Esophagus squamous epithelium (tissue), 5 donors: Measurements from ENCODE around the gene TAF1L. TPM values are rescaled to one million over a fixed set of nuclear protein-coding genes. Genes with fewer than 3 reads are reported as not detected.

Experiments used
- DNase-seq: peaks from one replicate; lab custom pipeline; 2025; lab: John Stamatoyannopoulos, UW
- H3K27ac ChIP-seq, 4 donors: fragments of 200-600 bp; sonication (generic); one replicate each; pipeline ENCODE4 v1.5.1; 2016 to 2019; ENCODE audit warnings: mild to moderate bottlenecking in 1 of 4
- H3K27me3 ChIP-seq, 4 donors: fragments of 200-600 bp; sonication (generic); 1 replicate in 3 of 4; 2 replicates in 1 of 4; pipeline versions ENCODE4 v1.5.1 to v1.6.0; 2017 to 2021; ENCODE audit warnings: antibody characterized with exemption in 1 of 4
- H3K36me3 ChIP-seq, 3 donors: fragments of 200-600 bp; sonication (generic); one replicate each; pipeline ENCODE4 v1.5.1; 2016 to 2019
- H3K4me1 ChIP-seq, 3 donors: fragments of 200-600 bp; sonication (generic); one replicate each; pipeline ENCODE4 v1.5.1; 2017 to 2019
- H3K4me3 ChIP-seq, 4 donors: fragments of 200-600 bp; sonication (generic); 1 replicate in 3 of 4; 2 replicates in 1 of 4; pipeline ENCODE4 v1.5.1; 2016 to 2019; ENCODE audit warnings: mild to moderate bottlenecking in 2 of 4, moderate library complexity in 1 of 4
- H3K9me3 ChIP-seq, 3 donors: fragments of 200-600 bp; sonication (generic); one replicate each; pipeline ENCODE4 v1.5.1; 2016 to 2019
- POLR2A ChIP-seq, 4 donors: fragments of 450-650 bp; IDR thresholded peaks; one replicate each; pipeline ENCODE4 v1.6.1; 2017; ENCODE audit warnings: antibody characterized with exemption in 4 of 4, mild to moderate bottlenecking in 4 of 4, moderate library complexity in 3 of 4
- WGBS, 2 donors: methylation state at CpG; one replicate each; pipeline ENCODE4 v1.1.5; 2018; 5-methylcytosine and 5-hydroxymethylcytosine counted together
- intact Hi-C: fragments of 100-400 bp; cut with DNase I; formaldehyde crosslinking; loops from one replicate; pipeline ENCODE4 v1.15.0; 2022
- total RNA-seq, 4 donors: library from RNA; depleted of rRNA; stranded (reverse); fragments of >200 nt; gene quantifications; one replicate each; pipeline ENCODE4 v1.1.0, GENCODE V29; 2016
- TF ChIP-seq, protein P1 (sequence below), 6 experiments: fragments of 450-650 bp in 4 of 6; fragments of 200-600 bp in 2 of 6; sonication (generic) in 2 of 6; IDR thresholded peaks; one replicate each; pipeline ENCODE4 v1.5.1; 2016 to 2019; ENCODE audit warnings: antibody characterized with exemption in 6 of 6, mild to moderate bottlenecking in 4 of 6, moderate library complexity in 4 of 6
- donor health status: DM: yes; HTN: yes; CAD: no.

TAF1L gene
- total RNA-seq, 4 donors from 2014 or later, result not detected

DNA sequence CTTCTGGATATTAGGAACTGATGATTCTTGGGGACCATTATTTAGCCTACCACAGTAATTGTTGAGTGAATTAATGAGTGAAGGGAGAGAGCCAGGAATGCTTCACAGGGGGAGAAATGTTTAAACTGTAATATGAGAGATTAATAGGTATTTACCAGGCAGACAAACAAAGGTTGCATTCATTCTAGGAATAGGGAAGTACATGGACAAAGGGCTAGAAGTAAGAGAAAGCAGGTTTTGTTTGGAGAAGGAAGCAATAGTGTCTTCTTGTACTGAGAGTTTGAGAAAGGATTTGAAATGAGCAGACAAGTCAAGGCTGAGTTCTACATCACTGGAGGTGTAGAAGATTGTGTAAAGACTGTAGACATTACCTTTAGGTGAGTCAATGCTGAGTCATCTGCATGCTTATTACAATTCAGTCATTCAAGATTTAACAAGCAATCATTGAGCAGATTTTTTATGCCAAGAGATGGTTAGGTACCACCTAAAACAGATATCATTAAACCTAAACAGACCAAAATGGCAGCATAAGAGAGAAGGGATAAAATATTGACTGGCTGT is 8.0 kb downstream of the TAF1L start:
- Histone ChIP-seq H3K4me3 (no peak overlapping the region), H3K9me3 (no peaks in the 10 kb centered on the region), H3K27ac (no peak overlapping the region), H3K36me3 (no peaks in the 10 kb centered on the region), H3K4me1 (peaks cover 0 to 9% (median 0%) of the 10 kb centered on the region in 3 donors), H3K27me3 (peaks cover 0 to 5% (median 0%) of the 10 kb centered on the region in 4 donors)
- intact Hi-C loops, result no loop called here
- TF ChIP-seq, protein P1, sequence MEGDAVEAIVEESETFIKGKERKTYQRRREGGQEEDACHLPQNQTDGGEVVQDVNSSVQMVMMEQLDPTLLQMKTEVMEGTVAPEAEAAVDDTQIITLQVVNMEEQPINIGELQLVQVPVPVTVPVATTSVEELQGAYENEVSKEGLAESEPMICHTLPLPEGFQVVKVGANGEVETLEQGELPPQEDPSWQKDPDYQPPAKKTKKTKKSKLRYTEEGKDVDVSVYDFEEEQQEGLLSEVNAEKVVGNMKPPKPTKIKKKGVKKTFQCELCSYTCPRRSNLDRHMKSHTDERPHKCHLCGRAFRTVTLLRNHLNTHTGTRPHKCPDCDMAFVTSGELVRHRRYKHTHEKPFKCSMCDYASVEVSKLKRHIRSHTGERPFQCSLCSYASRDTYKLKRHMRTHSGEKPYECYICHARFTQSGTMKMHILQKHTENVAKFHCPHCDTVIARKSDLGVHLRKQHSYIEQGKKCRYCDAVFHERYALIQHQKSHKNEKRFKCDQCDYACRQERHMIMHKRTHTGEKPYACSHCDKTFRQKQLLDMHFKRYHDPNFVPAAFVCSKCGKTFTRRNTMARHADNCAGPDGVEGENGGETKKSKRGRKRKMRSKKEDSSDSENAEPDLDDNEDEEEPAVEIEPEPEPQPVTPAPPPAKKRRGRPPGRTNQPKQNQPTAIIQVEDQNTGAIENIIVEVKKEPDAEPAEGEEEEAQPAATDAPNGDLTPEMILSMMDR (IDR thresholded peaks at IDR 0.05), result no peak
- TF ChIP-seq POLR2A (IDR thresholded peaks at IDR 0.05), result no peak
- DNase-seq, result no peak

DNA sequence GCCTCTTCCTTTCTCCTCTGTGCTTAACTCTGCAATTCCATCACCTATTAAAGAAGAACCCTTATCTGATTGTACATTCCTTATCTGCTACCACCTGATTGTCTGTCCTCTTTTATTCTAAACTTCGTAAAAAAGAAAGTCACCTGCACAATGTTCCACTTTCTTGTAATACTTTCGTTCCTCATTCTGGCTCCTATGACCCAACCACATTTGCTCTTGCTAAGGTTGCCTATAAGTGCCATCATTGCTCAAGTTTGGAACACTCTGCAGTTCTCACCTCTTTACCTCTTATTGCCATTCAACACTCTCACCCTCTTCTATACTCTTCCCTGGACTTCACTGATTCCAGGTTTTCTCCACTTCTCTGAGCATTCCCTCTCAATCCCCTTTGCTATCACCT is 10.1 kb downstream of the TAF1L start:
- 80 to 92% methylated on average over 2 of the region's 2 CpGs for WGBS, 2 donors
- H3K4me1 ChIP-seq, result peaks cover 0 to 9% (median 0%) of the 10 kb centered on the region in 3 donors
- peaks cover 0 to 5% (median 0%) of the 10 kb centered on the region in 4 donors for H3K27me3 ChIP-seq
- H3K36me3 ChIP-seq, result no peaks in the 10 kb centered on the region
- intact Hi-C loops, result no loop called here
- no peaks in the 10 kb centered on the region for H3K9me3 ChIP-seq
- TF ChIP-seq, protein P1 (IDR thresholded peaks at IDR 0.05), result no peak
- no peak for TF ChIP-seq POLR2A (IDR thresholded peaks at IDR 0.05)
- no peak overlapping the region for H3K27ac ChIP-seq
- DNase-seq, result no peak
- no peak overlapping the region for H3K4me3 ChIP-seq

DNA sequence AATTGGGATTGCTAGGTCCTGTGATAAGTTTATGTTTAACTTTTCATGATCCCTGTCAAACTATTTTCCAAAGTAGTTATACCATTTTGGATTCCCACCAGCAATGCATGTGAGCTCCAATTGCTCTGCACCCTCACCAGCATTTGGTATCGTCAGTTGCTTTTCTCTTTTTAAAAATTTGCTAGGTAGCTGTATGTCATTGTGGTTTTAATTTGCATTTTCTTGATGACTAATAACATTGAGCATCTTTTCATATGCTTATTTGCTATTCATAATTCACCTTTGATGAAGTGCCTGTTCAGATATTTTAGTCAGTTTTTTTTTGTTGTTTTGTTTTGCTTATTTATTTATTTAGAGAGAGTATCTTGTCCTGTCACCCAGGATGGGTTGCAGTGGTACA is 12.5 kb downstream of the TAF1L start:
- Histone ChIP-seq H3K27ac (no peak overlapping the region), H3K27me3 (peaks cover 0 to 9% (median 0%) of the 10 kb centered on the region in 4 donors), H3K4me3 (no peak overlapping the region), H3K9me3 (no peaks in the 10 kb centered on the region), H3K36me3 (no peaks in the 10 kb centered on the region), H3K4me1 (peaks cover 0 to 9% (median 0%) of the 10 kb centered on the region in 3 donors)
- WGBS, 2 donors, result 39 to 44% methylated on average over 1 of the region's 1 CpG
- intact Hi-C loops, result no loop called here
- no peak for DNase-seq
- TF ChIP-seq POLR2A (IDR thresholded peaks at IDR 0.05), result no peak
- TF ChIP-seq, protein P1 (IDR thresholded peaks at IDR 0.05), result no peak

DNA sequence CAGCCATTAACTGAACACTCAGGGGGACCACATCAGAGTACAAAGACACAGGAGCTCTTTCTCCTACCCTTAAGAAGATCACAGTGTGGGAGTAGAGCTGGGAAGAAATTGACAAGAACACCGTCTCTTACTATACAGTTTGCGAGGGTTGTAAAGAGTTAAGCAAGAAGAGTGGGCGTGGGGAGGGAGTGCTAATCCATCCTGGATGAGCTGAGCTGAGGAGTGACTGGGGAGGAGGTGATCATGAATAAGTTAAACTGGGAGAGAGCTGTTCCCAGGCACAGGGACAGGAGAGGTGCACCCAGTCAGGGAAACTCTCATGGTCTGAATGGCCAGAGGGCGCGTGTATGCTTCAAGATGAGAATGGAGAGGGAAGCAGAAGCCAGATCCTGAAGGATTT is 17.2 kb downstream of the TAF1L start:
- no peak overlapping the region for H3K4me3 ChIP-seq
- WGBS, 2 donors, result 63 to 69% methylated on average over 5 of the region's 5 CpGs
- H3K27ac ChIP-seq, result no peak overlapping the region
- H3K4me1 ChIP-seq, result no peaks in the 10 kb centered on the region
- peaks cover 0 to 15% (median 0%) of the 10 kb centered on the region in 4 donors for H3K27me3 ChIP-seq
- no peaks in the 10 kb centered on the region for H3K9me3 ChIP-seq
- no peak for DNase-seq
- TF ChIP-seq, protein P1 (IDR thresholded peaks at IDR 0.05), result no peak
- no peak for TF ChIP-seq POLR2A (IDR thresholded peaks at IDR 0.05)
- intact Hi-C loops, result no loop called here
- no peaks in the 10 kb centered on the region for H3K36me3 ChIP-seq

DNA sequence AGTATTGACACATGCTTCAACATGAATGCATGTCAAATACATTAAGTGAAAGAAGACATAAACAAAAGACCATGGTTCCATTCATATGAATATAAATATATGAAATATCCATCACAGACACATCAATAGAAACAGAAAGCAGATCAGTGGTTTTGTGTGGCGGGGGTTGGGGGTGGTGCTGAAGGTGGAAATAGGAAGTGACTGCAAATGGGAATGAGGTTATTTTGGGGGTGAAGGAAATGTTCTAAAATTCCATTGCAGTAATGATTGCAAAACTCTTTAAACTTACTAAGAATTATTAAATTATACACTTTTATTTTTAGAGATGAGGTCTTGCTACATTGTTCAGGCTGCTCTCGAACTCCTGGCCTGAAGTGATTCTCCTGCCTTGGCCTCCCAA is 28.7 kb downstream of the TAF1L start:
- no peak overlapping the region for H3K27ac ChIP-seq
- peaks cover 0 to 4% (median 3%) of the 10 kb centered on the region in 3 donors for H3K9me3 ChIP-seq
- DNase-seq, result no peak
- H3K4me1 ChIP-seq, result peaks cover 0 to 9% (median 0%) of the 10 kb centered on the region in 3 donors
- intact Hi-C loops, result no loop called here
- H3K4me3 ChIP-seq, result no peak overlapping the region
- 57 to 68% methylated on average over 2 of the region's 2 CpGs for WGBS, 2 donors
- TF ChIP-seq POLR2A (IDR thresholded peaks at IDR 0.05), result no peak
- TF ChIP-seq, protein P1 (IDR thresholded peaks at IDR 0.05), result no peak
- H3K36me3 ChIP-seq, result no peaks in the 10 kb centered on the region
- peaks cover 0 to 6% (median 0%) of the 10 kb centered on the region in 4 donors for H3K27me3 ChIP-seq
